B cell (primary cell): ENCODE measurements around the gene SLC1A2.

Experiments
- CTCF ChIP-seq: fragments of 200-600 bp; IDR thresholded peaks from one replicate; pipeline ENCODE4 v1.8.0; 2022; ENCODE audit warnings: antibody characterized with exemption, mild to moderate bottlenecking
- EZH2 ChIP-seq: IDR thresholded peaks from 2 replicates; pipeline ENCODE4 v1.6.1; 2012; ENCODE audit warnings: borderline replicate concordance, low read depth, mild to moderate bottlenecking, moderate library complexity, low read length; ENCODE audit not compliant: insufficient read depth, poor library complexity, severe bottlenecking

- TF ChIP-seq CTCF (no peak), EZH2 (no peak)
Measured at GRCh38 chr11:35214226-35214770, 205.1 kb downstream of the SLC1A2 start.
